GM18951 (cell line): ENCODE measurements around the gene PTPRG.

Source experiments
- POLR2A ChIP-seq: IDR thresholded peaks from 4 replicates; pipeline ENCODE4 v1.6.1; 2011; ENCODE audit warnings: mild to moderate bottlenecking; ENCODE audit not compliant: insufficient read length, insufficient read depth; ENCODE audit errors: extremely low read depth
- in situ Hi-C: fragments of 300-500 bp; cut with MboI; formaldehyde crosslinking; loops from one replicate; pipeline ENCODE4 v1.12.0; 2022; ENCODE audit warnings: low sequenced_read_pairs, mixed read lengths, inconsistent platforms; ENCODE audit not compliant: unreplicated experiment

The PTPRG gene

GRCh38 chr3:61948699-61949305 is 387.4 kb downstream of the PTPRG start:
- no peak for TF ChIP-seq POLR2A
- in situ Hi-C loops = no loop called here

GRCh38 chr3:61954097-61954540 is 392.7 kb downstream of the PTPRG start:
- no peak for TF ChIP-seq POLR2A
- in situ Hi-C loops = no loop called here

- TF ChIP-seq POLR2A = no peak
Observed at GRCh38 chr3:61955483-61955882, 394.1 kb downstream of the PTPRG start.

GRCh38 chr3:61956236-61956635 is 394.9 kb downstream of the PTPRG start:
- in situ Hi-C loops = no loop called here
- no peak for TF ChIP-seq POLR2A

More at GRCh38 chr3:61955483-61955882, 394.1 kb downstream of the PTPRG start:
- in situ Hi-C loops = no loop called here

- in situ Hi-C loops = no loop called here
- TF ChIP-seq POLR2A = no peak
Observed at GRCh38 chr3:61957259-61957658, 395.9 kb downstream of the PTPRG start.

GRCh38 chr3:61960976-61961375 is 399.6 kb downstream of the PTPRG start:
- TF ChIP-seq POLR2A = no peak
- in situ Hi-C loops = no loop called here

GRCh38 chr3:61961900-61962299 is 400.5 kb downstream of the PTPRG start:
- no peak for TF ChIP-seq POLR2A
- in situ Hi-C loops = no loop called here

GRCh38 chr3:61964566-61964965 is 403.2 kb downstream of the PTPRG start:
- in situ Hi-C loops = no loop called here
- no peak for TF ChIP-seq POLR2A

- in situ Hi-C loops = no loop called here
- TF ChIP-seq POLR2A = no peak
Observed at GRCh38 chr3:61965770-61966131, 404.4 kb downstream of the PTPRG start.

GRCh38 chr3:61966200-61966599 is 404.8 kb downstream of the PTPRG start:
- in situ Hi-C loops = no loop called here
- TF ChIP-seq POLR2A = no peak

GRCh38 chr3:61967019-61967418 is 405.6 kb downstream of the PTPRG start:
- no peak for TF ChIP-seq POLR2A
- in situ Hi-C loops = no loop called here

GRCh38 chr3:61967937-61968336 is 406.6 kb downstream of the PTPRG start:
- TF ChIP-seq POLR2A = no peak
- in situ Hi-C loops = no loop called here

GRCh38 chr3:61974662-61975061 is 413.3 kb downstream of the PTPRG start:
- in situ Hi-C loops = no loop called here
- TF ChIP-seq POLR2A = no peak

GRCh38 chr3:61975199-61975598 is 413.8 kb downstream of the PTPRG start:
- in situ Hi-C loops = no loop called here
- no peak for TF ChIP-seq POLR2A

- no peak for TF ChIP-seq POLR2A
- in situ Hi-C loops = no loop called here
Observed at GRCh38 chr3:61975936-61976335, 414.6 kb downstream of the PTPRG start.
